IPS DF 6.9 (cell line): ENCODE results near the gene AGT.

ENCODE experiments used
- DNase-seq: peaks from one replicate; pipeline ENCODE4 v3.0.0-alpha.2; 2013; ENCODE audit warnings: low read depth, low spot score
- H3K27ac ChIP-seq: one replicate; pipeline ENCODE4 v1.5.1; 2013; ENCODE audit warnings: low read length, control low read depth
- H3K27me3 ChIP-seq: 2 replicates; pipeline ENCODE4 v1.6.1; 2013; ENCODE audit warnings: mild to moderate bottlenecking, low read length; ENCODE audit not compliant: control insufficient read depth, insufficient read depth
- H3K36me3 ChIP-seq: 2 replicates; pipeline ENCODE4 v1.6.1; 2013; ENCODE audit warnings: low read length; ENCODE audit not compliant: control insufficient read depth, insufficient read depth
- H3K4me1 ChIP-seq: 2 replicates; pipeline ENCODE4 v1.6.1; 2013; ENCODE audit warnings: low read length; ENCODE audit not compliant: control insufficient read depth, insufficient read depth
- H3K4me3 ChIP-seq: 2 replicates; pipeline ENCODE4 v1.5.1; 2013; ENCODE audit warnings: mild to moderate bottlenecking, low read length
- H3K9me3 ChIP-seq: 2 replicates; pipeline ENCODE4 v1.6.1; 2013; ENCODE audit warnings: low read length, inconsistent platforms; ENCODE audit not compliant: control insufficient read depth, insufficient read depth
- WGBS: extraction: QIAGEN DNeasy Blood & Tissue Kit; methylation state at CpG from one replicate; pipeline ENCODE4 v1.1.7; 2013; ENCODE audit warnings: mixed read lengths, missing lambda C conversion rate; ENCODE audit not compliant: insufficient read length, insufficient coverage; 5-methylcytosine and 5-hydroxymethylcytosine counted together

AGT gene

GRCh38 chr1:230706887-230707731 is 6.8 kb downstream of the AGT start:
- Histone ChIP-seq H3K4me1 (peaks cover 4% of the 10 kb centered on the region; the same call in 1 of the 2 replicates), H3K4me3 (no peak overlapping the region), H3K27ac (no peak overlapping the region), H3K36me3 (no peaks in the 10 kb centered on the region), H3K9me3 (no peaks in the 10 kb centered on the region), H3K27me3 (no peaks in the 10 kb centered on the region)
- DNase-seq, result no peak
- no CpG with 5 or more reads among the region's 20 CpGs for WGBS

GRCh38 chr1:230706020-230706699 is 7.8 kb downstream of the AGT start:
- no peaks in the 10 kb centered on the region for H3K36me3 ChIP-seq
- H3K27ac ChIP-seq, result no peak overlapping the region
- H3K4me3 ChIP-seq, result no peak overlapping the region
- H3K9me3 ChIP-seq, result no peaks in the 10 kb centered on the region
- H3K4me1 ChIP-seq, result peaks cover 4% of the 10 kb centered on the region; the same call in 1 of the 2 replicates
- no peaks in the 10 kb centered on the region for H3K27me3 ChIP-seq
- DNase-seq, result no peak
- WGBS, result no CpG with 5 or more reads among the region's 9 CpGs

- Histone ChIP-seq H3K9me3 (no peaks in the 10 kb centered on the region), H3K4me1 (peaks cover 4% of the 10 kb centered on the region; the same call in 1 of the 2 replicates), H3K27ac (no peak overlapping the region), H3K36me3 (no peaks in the 10 kb centered on the region), H3K4me3 (no peak overlapping the region), H3K27me3 (no peaks in the 10 kb centered on the region)
- no peak for DNase-seq
- WGBS, result no CpG with 5 or more reads among the region's 18 CpGs
Measured at GRCh38 chr1:230705289-230706019, 8.5 kb downstream of the AGT start.

- Histone ChIP-seq H3K36me3 (no peaks in the 10 kb centered on the region), H3K4me1 (peaks cover 4% of the 10 kb centered on the region; the same call in 1 of the 2 replicates), H3K4me3 (no peak overlapping the region), H3K27me3 (no peaks in the 10 kb centered on the region), H3K27ac (no peak overlapping the region), H3K9me3 (no peaks in the 10 kb centered on the region)
- no peak for DNase-seq
- WGBS, result no CpG with 5 or more reads among the region's 7 CpGs
Measured at GRCh38 chr1:230704830-230705229, 9.1 kb downstream of the AGT start.

- H3K27ac ChIP-seq, result no peak overlapping the region
- WGBS, result no CpG with 5 or more reads among the region's 8 CpGs
Measured at GRCh38 chr1:230703679-230704385, 10.1 kb downstream of the AGT start.

GRCh38 chr1:230702934-230703678 is 10.8 kb downstream of the AGT start:
- no peaks in the 10 kb centered on the region for H3K36me3 ChIP-seq
- no CpG with 5 or more reads among the region's 14 CpGs for WGBS
- peaks cover 4% of the 10 kb centered on the region; the same call in 1 of the 2 replicates for H3K4me1 ChIP-seq
- H3K4me3 ChIP-seq, result no peak overlapping the region
- no peak overlapping the region for H3K27ac ChIP-seq
- no peaks in the 10 kb centered on the region for H3K9me3 ChIP-seq
- DNase-seq, result no peak
- H3K27me3 ChIP-seq, result no peaks in the 10 kb centered on the region

More at GRCh38 chr1:230703679-230704385, 10.1 kb downstream of the AGT start:
- Histone ChIP-seq H3K36me3 (no peaks in the 10 kb centered on the region), H3K4me3 (no peak overlapping the region), H3K4me1 (peaks cover 4% of the 10 kb centered on the region; the same call in 1 of the 2 replicates), H3K9me3 (no peaks in the 10 kb centered on the region), H3K27me3 (no peaks in the 10 kb centered on the region)
- DNase-seq, result no peak

- Histone ChIP-seq H3K27me3 (no peaks in the 10 kb centered on the region), H3K4me1 (peaks cover 4% of the 10 kb centered on the region; the same call in 1 of the 2 replicates), H3K36me3 (no peaks in the 10 kb centered on the region), H3K4me3 (no peak overlapping the region), H3K9me3 (no peaks in the 10 kb centered on the region), H3K27ac (no peak overlapping the region)
- WGBS, result no CpG with 5 or more reads among the region's 19 CpGs
- DNase-seq, result no peak
Measured at GRCh38 chr1:230701895-230702768, 11.8 kb downstream of the AGT start.

- no peaks in the 10 kb centered on the region for H3K27me3 ChIP-seq
- WGBS, result no CpG with 5 or more reads among the region's 17 CpGs
- H3K9me3 ChIP-seq, result no peaks in the 10 kb centered on the region
- H3K4me3 ChIP-seq, result no peak overlapping the region
- H3K27ac ChIP-seq, result no peak overlapping the region
- no peaks in the 10 kb centered on the region for H3K36me3 ChIP-seq
- DNase-seq, result no peak
- H3K4me1 ChIP-seq, result peaks cover 4% of the 10 kb centered on the region; the same call in 1 of the 2 replicates
Measured at GRCh38 chr1:230701434-230701833, 12.5 kb downstream of the AGT start.

GRCh38 chr1:230700132-230700531 is 13.8 kb downstream of the AGT start:
- H3K27me3 ChIP-seq, result no peaks in the 10 kb centered on the region
- DNase-seq, result no peak
- H3K36me3 ChIP-seq, result no peaks in the 10 kb centered on the region
- no CpG with 5 or more reads among the region's 4 CpGs for WGBS
- no peak overlapping the region for H3K27ac ChIP-seq
- H3K9me3 ChIP-seq, result no peaks in the 10 kb centered on the region
- peaks cover 4% of the 10 kb centered on the region; the same call in 1 of the 2 replicates for H3K4me1 ChIP-seq
- H3K4me3 ChIP-seq, result no peak overlapping the region
